Activated CD8-positive, alpha-beta memory T cell treated with anti-CD3 and anti-CD28 coated beads for 1 hour (primary cell): ENCODE data around the gene UPP1.

ENCODE experiments used
- DNase-seq, 2 donors: peaks; one replicate each; pipeline ENCODE4 v3.0.0-alpha.2; 2020; ENCODE audit warnings: low read depth in 1 of 2; ENCODE audit errors: extremely low read depth in 1 of 2

UPP1 gene

GRCh38 chr7:48085433-48085791, 3.7 kb upstream of the UPP1 start:
- DNase-seq = no peak

- DNase-seq = no peak
Measured at GRCh38 chr7:48085942-48086341, 3.1 kb upstream of the UPP1 start.

- no peak for DNase-seq
Measured at GRCh38 chr7:48087349-48087748, 1.7 kb upstream of the UPP1 start.

- no peak for DNase-seq
Measured at GRCh38 chr7:48088559-48089045, 463 bp upstream of the UPP1 start.

GRCh38 chr7:48090095-48090805, 1.2 kb downstream of the UPP1 start:
- no peak for DNase-seq

- no peak for DNase-seq
Measured at GRCh38 chr7:48091506-48092433, 2.7 kb downstream of the UPP1 start.

- DNase-seq = no peak
Measured at GRCh38 chr7:48094861-48095293, 5.8 kb downstream of the UPP1 start.

GRCh38 chr7:48096273-48096672, 7.2 kb downstream of the UPP1 start:
- DNase-seq = no peak

GRCh38 chr7:48097521-48098231, 8.6 kb downstream of the UPP1 start:
- DNase-seq = no peak

GRCh38 chr7:48098846-48099245, 9.8 kb downstream of the UPP1 start:
- DNase-seq = no peak

GRCh38 chr7:48099781-48100180, 10.7 kb downstream of the UPP1 start:
- no peak for DNase-seq

GRCh38 chr7:48101352-48101751, 12.3 kb downstream of the UPP1 start:
- no peak for DNase-seq

- no peak for DNase-seq
Measured at GRCh38 chr7:48101968-48102367, 12.9 kb downstream of the UPP1 start.

- no peak for DNase-seq
Measured at GRCh38 chr7:48102530-48102929, 13.5 kb downstream of the UPP1 start.

GRCh38 chr7:48105045-48105444, 16.0 kb downstream of the UPP1 start:
- DNase-seq = no peak

GRCh38 chr7:48106906-48107659, 18.0 kb downstream of the UPP1 start:
- DNase-seq = no peak

- DNase-seq = no peak
Measured at GRCh38 chr7:48107926-48108472, 18.9 kb downstream of the UPP1 start.

- DNase-seq = no peak
Measured at GRCh38 chr7:48108959-48109847, 20.1 kb downstream of the UPP1 start.
